GM19452 (cell line): Measurements from ENCODE around the gene SLC15A3.
"Not testable (repeated sequence)": the region's sequence is repeated elsewhere in the genome, so short reads cannot be mapped to it uniquely, and the experiment has no call there.

Experiments used
- ATAC-seq: cut with Tn5 transposase; IDR thresholded peaks from one replicate; pipeline ENCODE4 v1.9.1; 2021; ENCODE audit not compliant: unreplicated experiment

Gene SLC15A3

DNA sequence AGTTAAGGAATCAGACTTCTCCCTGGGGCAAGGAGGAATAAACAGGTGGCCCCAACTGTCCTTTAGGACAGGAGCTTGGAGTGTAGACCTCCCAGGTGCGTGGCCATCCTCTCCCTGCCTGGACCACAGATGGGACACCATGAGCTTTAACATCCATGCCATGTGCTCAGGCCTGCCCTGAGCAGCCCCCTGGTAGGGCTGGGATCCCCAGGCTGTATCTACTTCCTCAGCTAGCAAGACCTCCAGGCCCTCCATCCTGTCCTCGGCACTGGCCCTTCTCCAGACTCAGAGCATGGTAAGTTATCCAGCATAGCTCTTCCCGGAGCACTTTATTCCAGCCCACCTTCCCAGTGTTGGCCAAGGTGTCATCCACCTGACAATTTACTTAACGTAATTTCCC is 25.2 kb upstream of the SLC15A3 start:
- no peak for ATAC-seq

DNA sequence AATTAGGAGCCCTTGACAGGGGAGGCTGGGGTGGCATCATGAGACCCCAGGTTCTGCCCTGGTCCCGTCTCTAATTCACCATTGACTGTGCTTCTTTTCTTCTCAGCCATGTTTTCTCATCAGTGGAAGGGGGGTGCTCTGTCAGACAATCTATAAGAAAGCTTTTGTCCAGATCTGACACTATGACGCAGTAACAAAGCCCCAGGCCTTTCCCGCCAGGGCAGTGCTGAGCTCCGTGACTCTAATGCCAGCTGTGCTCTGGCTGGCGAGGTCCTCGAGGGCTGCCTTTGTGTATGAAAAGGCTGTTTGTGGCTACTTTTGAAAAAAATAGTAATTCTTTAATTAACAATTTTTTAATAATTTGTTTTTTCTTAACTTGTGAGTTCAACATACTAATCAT is 22.8 kb upstream of the SLC15A3 start:
- ATAC-seq = no peak

DNA sequence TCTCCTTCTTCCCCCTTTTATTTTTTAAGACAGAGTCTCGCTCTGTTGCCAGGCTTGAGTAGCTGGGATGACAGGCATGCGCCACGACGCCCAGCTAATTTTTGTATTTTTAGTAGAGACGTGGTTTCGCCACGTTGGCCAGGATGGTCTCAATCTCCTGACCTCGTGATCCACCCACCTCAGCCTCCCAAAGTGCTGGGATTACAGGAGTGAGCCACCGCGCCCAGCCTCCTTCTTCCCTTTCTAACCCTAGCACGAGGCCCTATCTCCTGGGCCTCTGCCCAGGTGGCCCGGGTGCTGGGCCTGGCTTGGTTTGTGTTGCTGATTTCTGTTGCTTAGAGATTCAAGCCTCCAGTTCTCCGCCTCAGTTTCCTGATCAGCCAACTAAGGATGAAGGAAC is 22.3 kb upstream of the SLC15A3 start:
- not testable (repeated sequence) for ATAC-seq

DNA sequence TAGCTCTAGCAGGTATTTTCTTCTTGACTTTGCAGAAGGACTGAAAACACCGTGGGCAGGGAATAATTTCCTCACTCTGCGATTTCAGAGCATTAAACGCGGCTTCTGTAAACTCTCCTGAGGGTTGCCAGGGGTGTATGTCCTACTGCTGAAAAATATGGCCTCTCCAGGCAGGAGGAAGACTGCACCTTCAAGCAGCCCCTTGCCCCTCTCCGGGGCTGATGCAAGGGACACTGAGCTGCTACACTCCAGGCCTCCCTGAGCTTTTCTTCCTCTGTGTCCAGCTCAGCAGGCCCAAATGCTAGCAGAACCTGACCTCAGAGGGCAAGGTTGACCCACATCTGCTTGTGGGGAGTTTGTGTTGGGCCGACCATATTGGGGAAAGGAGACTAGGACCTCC is 21.7 kb upstream of the SLC15A3 start:
- ATAC-seq = no peak

DNA sequence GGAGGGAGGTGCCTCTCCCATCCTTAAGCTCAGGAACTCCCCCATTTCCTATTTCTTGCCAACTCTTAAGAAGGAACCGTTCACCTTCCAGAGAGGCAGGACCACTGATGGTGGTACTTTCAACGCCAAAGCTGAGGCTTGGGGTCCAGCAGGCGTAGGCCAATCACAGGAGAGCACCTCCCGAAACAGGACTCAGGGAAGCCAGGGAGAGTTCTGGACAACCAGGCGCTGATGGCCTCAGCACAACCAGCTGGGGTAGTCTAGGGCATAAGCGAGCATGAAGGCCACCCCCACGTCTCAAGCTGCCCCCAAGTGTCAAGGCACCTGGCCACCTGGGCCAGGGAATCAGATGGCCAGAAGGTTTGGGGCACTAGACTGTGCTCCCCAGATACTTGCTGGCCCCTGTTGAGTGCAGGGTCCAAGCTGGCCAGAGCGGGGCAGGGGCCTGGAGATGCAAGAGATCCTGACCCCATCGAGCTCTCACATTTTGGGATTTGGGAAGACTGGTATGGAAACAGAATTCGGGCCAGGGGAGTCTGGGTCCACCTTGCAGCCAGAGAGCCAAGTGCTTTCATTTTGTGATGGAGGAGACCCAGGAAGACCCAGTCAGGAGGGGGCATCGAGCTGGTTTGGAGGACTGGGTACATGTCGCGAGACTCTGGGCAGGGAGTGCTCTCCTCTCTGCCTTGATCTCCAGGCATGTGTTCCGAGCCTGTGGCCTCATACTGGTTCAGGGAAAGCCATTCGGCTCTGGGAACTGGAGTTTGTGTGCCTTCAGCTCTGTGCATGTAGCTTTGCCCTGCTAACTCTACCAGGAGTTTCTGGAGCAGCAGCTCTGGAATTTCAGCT is 20.4 kb upstream of the SLC15A3 start:
- ATAC-seq = no peak

DNA sequence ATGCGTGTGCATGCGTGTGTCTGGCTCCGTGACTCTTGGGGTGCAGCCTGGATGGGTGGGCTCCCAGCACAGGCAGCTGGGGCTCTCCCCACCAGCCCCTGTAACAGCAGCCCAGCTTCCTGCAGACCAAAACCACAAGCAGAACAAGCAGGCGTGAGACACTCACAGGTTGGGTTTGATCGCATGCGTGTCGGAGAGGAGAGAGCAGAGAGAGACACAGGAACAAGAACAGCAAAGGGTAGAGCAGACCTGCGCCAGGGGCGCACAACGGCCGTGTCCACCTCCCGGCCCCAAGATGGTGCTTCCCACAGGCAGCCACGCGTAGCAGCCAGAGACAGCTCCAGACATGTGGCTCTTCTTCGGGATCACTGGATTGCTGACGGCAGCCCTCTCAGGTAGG is 19.5 kb upstream of the SLC15A3 start, which contains the start of gene CD6:
Gene CD6 (plus strand): TSS at position 161 of the 400 bp plus-strand sequence. CDS start 186 bp downstream, at position 347.
- ATAC-seq = no peak

DNA sequence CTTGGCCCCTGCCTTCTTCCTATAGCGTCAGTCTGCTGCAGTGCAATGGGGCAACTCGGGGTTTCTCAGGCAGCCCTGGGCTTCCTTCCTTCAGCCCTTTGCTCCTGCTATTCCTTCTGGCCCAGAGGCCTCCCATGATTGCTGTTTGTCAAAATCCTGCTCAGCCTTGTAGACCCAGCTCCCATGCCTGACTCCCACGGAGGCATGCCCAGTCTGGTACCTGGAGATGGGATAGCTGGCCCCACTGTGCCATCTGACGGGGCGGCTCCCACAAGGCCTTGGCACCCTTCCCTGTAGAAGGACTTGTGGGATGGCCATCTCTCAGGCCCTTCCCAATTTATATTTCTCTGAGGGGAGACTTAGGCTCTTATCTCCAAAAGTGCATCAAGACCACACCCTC is 18.9 kb upstream of the SLC15A3 start:
- no peak for ATAC-seq

DNA sequence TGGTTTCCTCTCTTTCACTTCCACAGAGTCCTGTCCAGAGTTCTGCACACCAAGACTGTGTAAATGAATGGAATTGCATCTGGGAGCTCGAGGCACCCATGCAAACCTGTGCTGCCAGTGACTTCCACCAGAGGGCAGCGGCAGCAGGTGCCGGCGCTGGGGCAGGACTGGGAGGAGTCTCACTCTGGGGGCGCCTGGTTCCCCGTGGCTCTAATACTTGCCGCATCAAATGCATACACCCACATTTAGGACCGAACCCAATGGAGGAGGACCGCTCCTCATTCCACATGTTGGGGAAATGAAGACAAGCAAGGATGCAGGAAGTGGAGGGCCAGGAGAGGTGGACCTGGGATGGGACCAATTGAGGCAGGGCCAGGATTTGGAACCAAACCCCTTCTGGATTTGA is 18.4 kb upstream of the SLC15A3 start:
- ATAC-seq = no peak

DNA sequence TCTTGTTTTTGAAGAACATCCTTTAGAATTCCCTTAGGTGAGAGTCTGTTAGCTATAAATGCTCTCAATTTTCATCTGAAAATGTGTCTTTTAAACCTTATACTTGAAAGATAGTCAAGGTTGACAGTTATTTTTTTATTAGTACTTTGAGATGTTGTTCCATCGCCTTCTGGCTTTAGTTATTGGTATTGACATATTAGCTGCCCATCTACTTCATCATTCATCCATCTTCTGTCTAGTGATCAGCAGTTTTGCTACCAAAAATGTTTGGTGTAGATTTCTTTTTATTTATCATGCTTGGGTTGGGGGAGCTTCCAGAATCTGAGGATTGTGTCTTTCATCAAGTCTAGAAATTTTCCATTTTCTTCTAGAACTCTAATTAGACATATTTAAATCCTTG is 16.2 kb upstream of the SLC15A3 start:
- ATAC-seq = no peak

DNA sequence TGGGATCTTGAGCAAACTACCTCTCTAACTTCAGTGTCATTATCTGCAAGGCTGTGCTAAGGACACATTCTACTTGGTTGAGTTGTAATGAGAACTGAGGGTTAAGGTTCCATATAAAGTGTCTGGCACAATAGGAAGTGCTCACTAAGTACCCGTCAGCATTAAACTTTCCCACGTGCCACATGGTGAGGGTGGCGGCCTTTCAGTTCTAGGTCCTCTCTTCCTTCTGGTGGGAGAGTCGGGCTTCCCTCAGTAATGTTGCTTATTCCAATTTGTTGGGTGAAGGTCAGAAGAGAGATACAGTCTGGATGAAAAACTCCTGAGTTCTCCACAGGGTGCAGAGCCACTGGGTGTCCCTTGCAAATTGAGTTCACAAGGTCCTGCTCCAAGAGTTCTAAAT is 14.9 kb upstream of the SLC15A3 start:
- no peak for ATAC-seq

DNA sequence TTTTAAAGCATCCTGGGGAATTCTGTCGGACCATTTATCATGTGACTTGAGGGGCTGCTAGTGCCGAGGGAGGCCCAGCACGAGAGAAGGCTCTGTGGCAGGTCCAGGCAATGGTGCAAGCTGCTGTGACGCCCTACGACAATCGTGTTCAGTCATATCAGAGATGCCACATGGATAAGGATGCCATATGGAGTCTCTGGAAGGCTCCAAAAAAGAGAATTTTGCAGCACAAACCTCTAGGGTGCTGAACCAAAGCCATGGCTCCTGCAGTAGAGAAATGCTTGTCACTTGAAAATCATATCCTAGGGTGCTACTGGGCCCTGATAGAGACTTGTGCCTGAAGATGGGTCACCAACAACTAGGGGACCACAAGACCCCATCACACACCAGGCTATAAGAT is 12.8 kb upstream of the SLC15A3 start:
- ATAC-seq = no peak

DNA sequence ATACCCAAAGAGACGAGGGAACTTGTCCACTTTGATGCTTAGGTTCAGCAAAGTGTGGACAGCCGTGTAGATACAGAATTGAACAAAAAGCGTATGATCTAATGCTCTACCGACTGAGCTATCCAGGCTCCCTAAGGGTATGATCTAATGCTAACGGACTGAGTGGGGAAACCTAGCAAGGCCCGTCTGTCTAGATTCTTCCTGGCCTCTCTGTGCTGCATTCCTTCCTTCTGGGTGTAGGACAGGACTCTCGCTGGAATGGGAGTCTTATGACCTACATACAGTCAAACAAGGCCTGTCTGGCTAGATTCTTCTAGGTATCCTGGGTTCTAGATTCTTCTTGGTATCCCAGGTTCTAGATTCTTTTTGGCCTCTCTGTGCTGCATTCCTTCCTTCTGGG is 8.4 kb upstream of the SLC15A3 start:
- no peak for ATAC-seq

DNA sequence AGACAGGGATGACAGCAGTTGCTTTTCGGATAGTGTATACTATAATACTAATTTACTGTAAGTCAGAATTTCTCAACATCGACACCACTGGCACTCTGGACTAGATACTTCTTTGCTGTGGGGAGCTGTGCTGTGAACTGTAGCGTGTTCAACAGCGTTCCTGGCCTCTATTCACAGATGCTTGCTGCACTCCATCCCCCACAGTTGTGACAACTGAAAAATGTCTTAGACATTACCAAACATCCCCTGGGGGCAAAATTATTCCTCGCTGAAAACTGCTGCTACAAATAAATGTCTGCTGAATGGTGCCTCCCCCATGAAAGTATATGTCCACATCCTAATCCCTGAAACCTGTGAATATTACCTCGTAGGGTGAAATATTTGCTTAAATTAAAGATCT is 7.5 kb upstream of the SLC15A3 start:
- ATAC-seq = no peak

DNA sequence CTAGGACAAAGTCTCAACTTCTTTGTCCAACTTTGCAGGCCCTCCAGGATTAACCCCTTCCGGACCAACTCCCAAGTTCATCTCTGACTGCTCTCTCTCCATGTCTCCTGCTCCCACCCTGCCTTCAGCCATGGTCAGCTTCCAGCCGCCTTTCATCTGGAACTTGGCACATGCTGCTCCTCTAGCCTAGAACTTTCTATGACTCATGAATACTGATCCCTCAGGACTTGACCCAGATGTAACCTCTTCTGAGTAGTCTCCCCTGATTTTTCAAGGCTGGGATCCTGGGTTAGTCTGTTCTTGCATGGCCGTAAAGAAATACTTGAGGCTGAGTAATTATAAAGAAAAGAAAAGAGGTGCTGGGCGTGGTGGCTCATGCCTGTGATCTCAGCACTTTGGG is 5.2 kb upstream of the SLC15A3 start:
- ATAC-seq = no peak

DNA sequence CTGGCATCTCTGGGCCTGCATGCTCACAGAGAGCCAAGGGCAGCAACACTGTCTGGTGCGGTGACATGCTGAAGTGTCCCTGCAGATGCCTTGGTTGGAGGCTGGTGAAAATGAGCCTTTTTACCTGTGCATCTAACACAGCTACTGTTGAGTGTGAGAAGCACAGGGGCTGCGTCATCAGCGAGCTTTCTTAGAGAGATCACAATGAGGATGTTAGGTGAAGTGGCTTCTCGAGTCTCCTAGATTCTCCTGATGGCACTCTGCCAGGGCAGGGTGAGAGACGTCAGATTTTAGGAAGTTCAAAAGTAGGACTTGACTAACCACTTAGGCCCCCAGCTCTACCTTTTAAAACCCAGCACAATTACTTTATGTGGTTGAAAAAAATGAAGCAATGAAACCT is 3.6 kb upstream of the SLC15A3 start:
- no peak for ATAC-seq

DNA sequence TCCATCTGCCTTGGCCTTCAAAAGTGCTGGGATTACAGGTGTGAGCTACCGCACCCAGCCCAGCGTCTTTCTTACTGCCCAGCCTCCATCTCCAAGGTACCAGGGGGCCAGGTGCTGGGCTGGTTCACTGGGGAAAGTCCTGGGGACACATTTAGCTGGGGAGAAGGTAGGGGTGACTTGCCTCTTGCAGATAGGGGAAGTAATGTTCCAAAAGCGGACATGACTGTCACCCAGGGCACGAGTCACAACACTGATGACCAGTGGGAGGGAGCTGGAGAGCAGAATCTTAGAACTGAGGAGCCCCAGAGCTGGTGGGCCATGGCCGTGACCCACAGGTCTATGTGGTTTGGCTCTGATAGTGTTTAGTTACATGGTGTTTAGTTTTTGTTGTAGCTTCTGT is 2.4 kb upstream of the SLC15A3 start:
- no peak for ATAC-seq

DNA sequence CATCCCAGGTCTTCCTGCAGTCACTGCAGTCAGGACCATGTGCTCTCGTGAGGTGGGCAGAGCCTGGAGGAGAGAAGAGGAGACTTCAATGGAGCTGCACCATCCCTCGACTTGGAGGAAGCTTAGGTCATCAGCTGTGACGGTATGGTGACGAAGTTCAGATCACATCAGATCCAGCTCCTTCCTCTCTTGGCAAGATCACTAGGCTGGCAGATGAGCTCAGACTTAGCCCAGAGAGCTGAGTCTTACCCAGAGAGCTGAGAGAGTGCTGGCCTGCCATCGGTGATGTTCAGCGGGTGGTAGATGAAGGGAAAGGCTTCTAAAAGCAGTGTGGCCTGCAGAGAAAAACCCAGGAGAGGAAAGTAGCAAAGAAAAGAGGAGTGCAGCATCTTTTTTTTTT is 1.8 kb upstream of the SLC15A3 start:
- ATAC-seq = no peak

DNA sequence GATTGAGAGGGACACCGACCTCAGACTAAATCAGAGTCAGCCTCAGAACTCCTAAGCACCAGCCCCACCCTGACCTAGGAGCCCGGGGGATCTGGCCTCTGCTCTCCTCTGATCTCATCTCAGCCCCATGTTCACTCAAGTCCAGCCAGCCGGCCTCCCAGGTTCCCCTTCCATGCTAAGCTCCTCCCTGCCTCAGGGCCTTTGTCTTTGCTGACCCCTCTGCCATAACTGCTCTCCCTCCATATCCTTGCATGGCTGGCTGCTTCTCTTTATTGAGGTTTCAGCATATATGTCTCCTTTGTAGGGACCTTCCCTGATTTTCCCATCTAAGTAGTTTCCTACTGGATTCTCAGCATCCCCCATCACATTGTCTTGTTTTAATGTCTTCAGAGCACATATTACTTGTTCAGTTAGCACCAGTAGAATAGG is 780 bp upstream of the SLC15A3 start:
- no peak for ATAC-seq

DNA sequence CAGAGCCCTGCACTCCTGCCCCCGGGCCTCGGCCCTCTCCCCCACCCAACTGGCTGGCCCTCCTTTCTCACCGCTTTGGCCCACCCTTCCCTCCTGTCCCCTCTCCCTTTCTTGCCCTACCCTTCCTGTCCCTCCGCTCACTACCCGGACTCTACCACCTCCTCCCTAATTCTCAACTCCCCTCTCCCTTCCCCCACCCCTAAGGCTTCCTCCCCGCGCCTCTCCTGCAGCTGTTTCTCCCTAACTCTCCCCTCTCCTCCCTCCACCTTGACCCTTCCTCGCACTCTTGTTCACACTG is 421 bp downstream of the SLC15A3 start:
- no peak for ATAC-seq

DNA sequence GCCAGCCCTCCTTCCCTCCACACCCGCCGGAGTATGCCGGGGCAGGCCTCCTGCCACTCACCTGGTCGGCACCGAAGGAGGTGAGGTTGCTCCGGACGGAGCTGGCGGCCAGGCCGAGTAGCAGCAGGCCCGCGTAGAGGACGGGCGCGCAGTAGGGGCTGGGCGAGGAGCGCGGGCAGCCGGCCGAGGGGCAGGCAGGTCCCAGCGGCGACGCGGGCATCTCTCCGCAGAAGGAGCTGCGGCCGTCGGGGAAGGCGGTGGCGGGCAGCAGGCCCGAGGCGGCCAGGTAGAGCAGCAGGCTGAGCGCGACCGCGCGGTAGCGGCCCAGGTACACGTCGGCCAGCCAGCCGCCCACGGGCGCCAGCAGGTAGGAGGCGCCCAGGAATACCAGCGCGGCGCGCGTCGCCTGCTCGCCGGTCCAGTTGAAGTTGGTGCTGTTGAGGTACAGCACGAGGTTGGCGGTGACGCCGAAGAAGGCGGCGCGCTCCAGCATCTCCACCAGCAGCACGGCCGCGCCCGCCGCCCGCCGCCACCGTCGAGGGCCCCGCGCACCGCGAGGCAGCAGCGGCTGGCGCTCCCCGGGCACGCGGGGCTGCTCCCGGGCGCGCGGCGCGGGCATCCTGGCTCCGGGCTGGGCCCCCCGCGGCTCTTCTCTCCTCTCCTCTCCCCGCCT is 907 bp downstream of the SLC15A3 start:
- ATAC-seq = no peak

DNA sequence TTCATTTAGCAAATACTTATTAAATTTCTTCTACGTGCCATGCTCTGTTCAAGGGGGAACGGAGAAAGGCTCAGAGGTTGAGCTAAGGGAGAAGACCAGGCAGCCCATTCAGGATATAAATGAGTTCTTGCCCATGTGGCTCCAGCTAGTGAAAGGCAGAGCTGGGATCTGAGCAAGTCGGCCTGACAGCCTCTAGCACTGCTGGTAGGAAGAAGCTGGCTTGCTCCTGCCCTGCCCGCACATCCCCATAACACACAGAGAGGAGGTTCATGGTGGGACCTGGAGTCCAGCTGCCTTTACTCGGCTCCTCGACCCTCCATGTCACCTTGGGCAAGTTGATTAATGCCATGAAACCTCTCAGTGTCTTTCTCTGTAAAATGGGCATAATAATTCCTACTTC is 2.0 kb downstream of the SLC15A3 start:
- no peak for ATAC-seq

DNA sequence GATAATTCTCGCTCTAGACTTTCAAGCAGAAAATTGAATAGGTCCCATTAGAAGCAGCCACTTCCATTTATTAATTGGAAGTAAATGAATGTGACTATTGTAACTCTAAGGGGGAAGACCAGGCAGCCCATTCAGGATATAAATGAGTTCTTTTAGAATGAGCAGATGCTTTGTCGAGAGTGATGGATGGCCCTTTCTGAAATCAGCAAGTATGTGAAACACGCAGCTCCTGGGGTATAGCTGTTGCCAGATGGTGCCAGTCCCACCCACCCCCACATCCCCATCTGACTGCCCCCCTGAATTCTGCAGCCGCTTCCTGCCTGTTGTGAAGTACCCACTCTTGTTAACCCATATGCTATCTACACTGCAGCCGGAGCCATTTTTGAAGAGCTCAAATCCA is 3.7 kb downstream of the SLC15A3 start:
- no peak for ATAC-seq

DNA sequence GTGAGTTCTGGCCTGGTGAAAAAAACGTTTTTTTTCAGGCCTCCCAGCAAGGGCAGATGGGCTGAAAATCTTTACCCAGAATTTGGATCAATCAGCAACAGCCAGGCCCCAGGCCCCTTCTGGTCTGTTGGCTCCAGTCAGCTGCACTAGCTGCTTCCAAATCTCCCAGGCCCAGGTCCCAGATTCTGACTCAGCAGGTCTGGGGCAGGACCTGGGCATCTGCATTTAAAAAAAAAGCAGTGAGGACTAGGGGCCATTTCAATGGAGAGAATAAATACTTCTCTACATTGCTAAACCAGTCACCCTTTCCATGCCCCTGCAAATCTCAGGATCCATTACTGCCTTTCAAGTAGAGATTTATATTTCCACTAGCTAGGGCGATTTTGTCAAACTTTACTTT is 4.3 kb downstream of the SLC15A3 start:
- ATAC-seq = no peak
